ENCODE results near the gene POLR2H.

The POLR2H gene

GRCh38 chr3:184409946-184410500 lies 48.5 kb downstream of the POLR2H start:
- TF ChIP-seq NFIC (IDR thresholded peaks at IDR 0.05) (no peak), YY1 (IDR thresholded peaks at IDR 0.05; ENCODE audit: low read depth) (no peak), TEAD4 (IDR thresholded peaks at IDR 0.05) (no peak), ZBTB7A (IDR thresholded peaks at IDR 0.05; ENCODE audit: low read depth) (no peak), EP300 (IDR thresholded peaks at IDR 0.05; ENCODE audit: borderline replicate concordance) (no peak), CEBPB (IDR thresholded peaks at IDR 0.05) (no peak), MAX (IDR thresholded peaks at IDR 0.05) (no peak), CREB1 (IDR thresholded peaks at IDR 0.05; ENCODE audit: low read depth) (no peak), TAF1 (IDR thresholded peaks at IDR 0.05; ENCODE audit: low read depth) (no peak)
- TF ChIP-seq, protein P1, sequence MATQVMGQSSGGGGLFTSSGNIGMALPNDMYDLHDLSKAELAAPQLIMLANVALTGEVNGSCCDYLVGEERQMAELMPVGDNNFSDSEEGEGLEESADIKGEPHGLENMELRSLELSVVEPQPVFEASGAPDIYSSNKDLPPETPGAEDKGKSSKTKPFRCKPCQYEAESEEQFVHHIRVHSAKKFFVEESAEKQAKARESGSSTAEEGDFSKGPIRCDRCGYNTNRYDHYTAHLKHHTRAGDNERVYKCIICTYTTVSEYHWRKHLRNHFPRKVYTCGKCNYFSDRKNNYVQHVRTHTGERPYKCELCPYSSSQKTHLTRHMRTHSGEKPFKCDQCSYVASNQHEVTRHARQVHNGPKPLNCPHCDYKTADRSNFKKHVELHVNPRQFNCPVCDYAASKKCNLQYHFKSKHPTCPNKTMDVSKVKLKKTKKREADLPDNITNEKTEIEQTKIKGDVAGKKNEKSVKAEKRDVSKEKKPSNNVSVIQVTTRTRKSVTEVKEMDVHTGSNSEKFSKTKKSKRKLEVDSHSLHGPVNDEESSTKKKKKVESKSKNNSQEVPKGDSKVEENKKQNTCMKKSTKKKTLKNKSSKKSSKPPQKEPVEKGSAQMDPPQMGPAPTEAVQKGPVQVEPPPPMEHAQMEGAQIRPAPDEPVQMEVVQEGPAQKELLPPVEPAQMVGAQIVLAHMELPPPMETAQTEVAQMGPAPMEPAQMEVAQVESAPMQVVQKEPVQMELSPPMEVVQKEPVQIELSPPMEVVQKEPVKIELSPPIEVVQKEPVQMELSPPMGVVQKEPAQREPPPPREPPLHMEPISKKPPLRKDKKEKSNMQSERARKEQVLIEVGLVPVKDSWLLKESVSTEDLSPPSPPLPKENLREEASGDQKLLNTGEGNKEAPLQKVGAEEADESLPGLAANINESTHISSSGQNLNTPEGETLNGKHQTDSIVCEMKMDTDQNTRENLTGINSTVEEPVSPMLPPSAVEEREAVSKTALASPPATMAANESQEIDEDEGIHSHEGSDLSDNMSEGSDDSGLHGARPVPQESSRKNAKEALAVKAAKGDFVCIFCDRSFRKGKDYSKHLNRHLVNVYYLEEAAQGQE (IDR thresholded peaks at IDR 0.05; ENCODE audit: low read depth), result no peak
- TF ChIP-seq, protein P2, sequence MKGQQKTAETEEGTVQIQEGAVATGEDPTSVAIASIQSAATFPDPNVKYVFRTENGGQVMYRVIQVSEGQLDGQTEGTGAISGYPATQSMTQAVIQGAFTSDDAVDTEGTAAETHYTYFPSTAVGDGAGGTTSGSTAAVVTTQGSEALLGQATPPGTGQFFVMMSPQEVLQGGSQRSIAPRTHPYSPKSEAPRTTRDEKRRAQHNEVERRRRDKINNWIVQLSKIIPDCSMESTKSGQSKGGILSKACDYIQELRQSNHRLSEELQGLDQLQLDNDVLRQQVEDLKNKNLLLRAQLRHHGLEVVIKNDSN (IDR thresholded peaks at IDR 0.05), result no peak

DNA sequence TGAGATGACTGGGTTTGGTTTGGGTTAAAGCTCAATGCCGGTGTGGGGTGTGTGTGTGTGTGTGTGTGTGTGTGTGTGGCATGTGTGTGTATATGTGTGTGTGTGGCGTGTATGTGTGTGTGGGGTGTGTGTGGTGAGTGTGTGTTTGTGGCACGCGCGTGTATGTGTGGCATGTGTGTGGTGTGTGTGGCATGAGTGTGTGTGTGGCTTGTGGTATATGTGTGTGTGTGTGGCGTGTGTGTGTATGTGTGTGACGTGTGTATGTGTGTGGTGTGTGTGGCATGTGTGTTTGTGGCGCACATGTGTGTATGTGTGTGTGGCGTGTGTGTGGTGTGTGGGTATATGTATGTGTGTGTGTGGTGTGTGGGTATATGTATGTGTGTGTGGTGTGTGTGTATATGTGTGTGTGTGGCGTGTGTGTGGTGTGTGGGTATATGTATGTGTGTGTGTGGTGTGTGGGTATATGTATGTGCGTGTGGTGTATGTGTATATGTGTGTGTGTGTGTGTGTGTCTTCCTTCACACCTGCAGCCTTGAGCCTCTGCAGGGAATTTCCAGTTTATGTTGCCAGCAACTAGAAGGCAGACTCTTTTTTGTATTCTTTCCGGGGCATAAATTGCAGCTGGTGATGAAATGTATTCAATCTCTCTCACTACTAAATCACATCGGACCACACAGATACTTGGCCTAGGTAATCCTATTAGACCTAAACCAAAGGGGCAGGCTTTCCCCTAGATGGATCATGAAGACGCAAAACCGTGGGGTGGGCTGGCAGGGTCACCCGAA lies 53.1 kb downstream of the POLR2H start:
- TF ChIP-seq NFIC (IDR thresholded peaks at IDR 0.05) (no peak), TAF1 (IDR thresholded peaks at IDR 0.05; ENCODE audit: low read depth) (no peak), MAX (IDR thresholded peaks at IDR 0.05) (no peak), ZBTB7A (IDR thresholded peaks at IDR 0.05; ENCODE audit: low read depth) (no peak), YY1 (IDR thresholded peaks at IDR 0.05; ENCODE audit: low read depth) (no peak), TEAD4 (IDR thresholded peaks at IDR 0.05) (no peak), CEBPB (IDR thresholded peaks at IDR 0.05) (no peak), TCF12 (IDR thresholded peaks at IDR 0.05; ENCODE audit: low read depth) (no peak), EP300 (IDR thresholded peaks at IDR 0.05; ENCODE audit: borderline replicate concordance) (no peak), FOXM1 (IDR thresholded peaks at IDR 0.05; ENCODE audit: borderline replicate concordance, low read depth) (no peak)
- TF ChIP-seq, protein P1 (IDR thresholded peaks at IDR 0.05; ENCODE audit: low read depth), result no peak

DNA sequence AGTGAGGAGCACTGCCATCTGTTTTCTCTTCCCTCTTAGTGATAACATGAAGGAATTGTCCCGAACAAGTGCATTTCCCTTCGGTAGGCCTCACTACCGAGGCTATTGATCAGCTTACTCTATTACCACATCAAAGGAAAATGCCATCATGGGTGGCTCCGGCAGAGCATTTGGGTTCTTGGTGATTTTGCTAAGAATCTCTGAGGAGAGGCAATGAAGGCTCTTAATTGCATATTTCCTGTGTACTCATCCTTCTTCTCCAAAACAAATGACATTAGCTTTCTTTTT lies 53.6 kb downstream of the POLR2H start:
- TF ChIP-seq EGR1 (IDR thresholded peaks at IDR 0.05), result no peak

GRCh38 chr3:184417619-184418327 lies 56.3 kb downstream of the POLR2H start:
- no peak for TF ChIP-seq EP300 (IDR thresholded peaks at IDR 0.05; ENCODE audit: borderline replicate concordance)
- 0 out of 2 replicates have a peak, but pooled peaks have one; percentile 61 for TF ChIP-seq NFIC (IDR thresholded peaks at IDR 0.05)
- no peak for TF ChIP-seq EGR1 (IDR thresholded peaks at IDR 0.05)
- TF ChIP-seq MAX (IDR thresholded peaks at IDR 0.05), result peak; percentile 79
- no peak for TF ChIP-seq TCF12 (IDR thresholded peaks at IDR 0.05; ENCODE audit: low read depth)
- 0 out of 2 replicates have a peak, but pooled peaks have one; percentile 31 for TF ChIP-seq YY1 (IDR thresholded peaks at IDR 0.05; ENCODE audit: low read depth)
- TF ChIP-seq, protein P2 (IDR thresholded peaks at IDR 0.05), result peak; percentile 72
- peak; percentile 100 for TF ChIP-seq RAD21 (IDR thresholded peaks at IDR 0.05; ENCODE audit: low read depth)
- TF ChIP-seq CREB1 (IDR thresholded peaks at IDR 0.05; ENCODE audit: low read depth), result no peak
